ES-I3 (cell line): ENCODE results near the gene SH3PXD2A.

Experiments used
- H3K36me3 ChIP-seq: 2 replicates; pipeline ENCODE4 v1.6.1; 2013; ENCODE audit warnings: mild to moderate bottlenecking, low read length, control low read depth, moderate library complexity; ENCODE audit not compliant: insufficient read depth
- H3K4me1 ChIP-seq: 2 replicates; pipeline ENCODE4 v1.6.1; 2013; ENCODE audit warnings: mild to moderate bottlenecking, control low read depth, low read length; ENCODE audit not compliant: insufficient read depth
- H3K9ac ChIP-seq: 2 replicates; pipeline ENCODE4 v1.6.1; 2013; ENCODE audit warnings: low read depth, mild to moderate bottlenecking, low read length, moderate library complexity
- H3K9me3 ChIP-seq: 2 replicates; pipeline ENCODE4 v1.6.1; 2013; ENCODE audit warnings: mild to moderate bottlenecking, low read length, moderate library complexity; ENCODE audit not compliant: control insufficient read depth, insufficient read depth

SH3PXD2A gene

DNA sequence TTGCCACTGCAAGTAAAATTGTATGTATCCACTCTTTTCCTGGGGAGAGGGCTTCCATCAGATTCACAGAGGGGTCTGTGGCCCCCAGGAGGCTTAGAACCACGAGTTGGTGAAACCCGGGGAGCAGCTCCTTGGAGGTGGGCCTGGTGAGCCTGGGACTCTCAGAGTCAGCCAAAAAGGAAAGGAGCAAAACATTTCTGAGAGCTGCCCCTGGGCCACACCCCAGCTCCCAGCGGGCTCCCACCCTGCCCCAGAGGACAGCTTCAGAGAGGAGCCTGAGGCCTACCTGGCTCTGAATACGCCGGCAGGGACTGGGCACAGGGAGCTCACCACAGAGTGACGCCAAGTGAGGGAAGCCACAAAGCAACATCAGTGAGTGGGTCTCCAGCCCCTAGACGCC is 56.9 kb downstream of the SH3PXD2A start:
- H3K9ac ChIP-seq = no peak overlapping the region
- H3K36me3 ChIP-seq = no peaks in the 10 kb centered on the region
- H3K9me3 ChIP-seq = no peaks in the 10 kb centered on the region
- H3K4me1 ChIP-seq = peaks cover 12% of the 10 kb centered on the region

DNA sequence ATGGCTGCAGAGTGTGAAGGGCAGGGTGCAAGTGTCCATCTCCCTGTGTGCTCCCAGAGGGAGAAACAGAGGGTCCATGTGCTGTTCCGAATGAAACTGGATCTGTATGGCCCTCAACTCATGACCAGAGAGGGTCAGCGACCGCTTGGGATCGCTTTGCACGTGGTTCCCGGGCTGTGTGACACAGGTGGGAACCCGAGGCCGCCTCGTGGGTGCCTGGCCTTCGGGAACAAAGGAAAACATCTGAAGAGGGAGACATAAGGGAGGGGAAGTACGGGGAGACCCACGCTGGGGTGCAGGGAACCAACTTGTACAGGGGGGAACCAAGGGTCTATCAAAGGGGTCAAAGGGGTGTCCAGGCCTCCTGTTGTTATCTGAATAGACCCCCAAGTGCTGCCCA is 57.5 kb downstream of the SH3PXD2A start:
- no peaks in the 10 kb centered on the region for H3K9me3 ChIP-seq
- peaks cover 10% of the 10 kb centered on the region; the same call in 1 of the 2 replicates for H3K4me1 ChIP-seq
- no peaks in the 10 kb centered on the region for H3K36me3 ChIP-seq
- H3K9ac ChIP-seq = no peak overlapping the region

DNA sequence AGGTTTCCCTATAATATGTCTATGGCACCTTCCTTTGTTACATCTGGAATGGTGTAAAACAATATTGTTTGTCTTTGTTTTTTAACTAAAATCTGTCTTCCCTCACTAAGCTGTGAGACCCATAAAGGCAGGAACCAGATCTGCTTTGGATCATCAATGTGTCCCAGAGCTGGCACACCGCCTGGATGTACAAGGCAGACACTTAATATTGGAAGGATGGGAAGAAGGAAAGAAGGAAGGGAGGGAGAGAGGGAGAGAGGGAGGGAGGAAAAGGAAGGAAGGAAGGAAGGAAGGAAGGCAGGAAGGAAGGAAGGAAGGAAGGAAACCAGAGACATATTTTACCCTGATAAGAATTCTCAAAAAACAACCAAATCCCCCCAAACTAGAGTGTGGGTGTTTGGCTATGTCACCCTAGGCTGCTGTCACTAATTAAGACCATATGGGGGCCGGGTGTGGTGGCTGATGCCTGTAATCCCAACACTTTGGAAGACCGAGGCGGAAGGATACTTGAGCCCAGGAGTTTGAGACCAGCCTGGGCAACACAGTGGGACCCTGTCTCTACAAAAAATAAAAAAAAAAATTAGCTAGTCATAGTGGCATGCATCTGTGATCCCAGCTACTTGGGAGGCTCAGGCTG is 59.6 kb downstream of the SH3PXD2A start:
- Histone ChIP-seq H3K36me3 (no peaks in the 10 kb centered on the region), H3K9ac (no peak overlapping the region), H3K4me1 (peaks cover 10% of the 10 kb centered on the region; the same call in 1 of the 2 replicates)

DNA sequence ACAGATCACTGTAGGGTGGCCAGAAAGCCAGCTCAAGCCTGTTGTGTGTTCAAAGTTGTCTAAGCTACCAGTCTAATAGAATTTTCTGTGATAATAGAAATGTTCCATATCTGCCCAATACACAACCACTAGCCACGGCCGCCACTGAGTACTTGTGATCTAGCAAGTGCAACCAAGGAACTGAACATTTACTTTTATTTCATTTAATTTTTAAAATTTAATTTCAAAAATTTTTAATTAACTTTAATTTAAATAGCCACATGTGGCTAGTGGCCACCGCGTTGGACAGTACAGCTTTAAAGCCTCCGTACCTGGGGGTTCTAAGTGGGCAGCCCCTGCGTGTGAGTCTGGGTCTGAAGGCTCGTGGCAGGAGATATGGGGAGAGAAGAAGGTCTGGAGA is 60.4 kb downstream of the SH3PXD2A start:
- peaks cover 10% of the 10 kb centered on the region; the same call in 1 of the 2 replicates for H3K4me1 ChIP-seq
- H3K9me3 ChIP-seq = no peaks in the 10 kb centered on the region
- H3K36me3 ChIP-seq = no peaks in the 10 kb centered on the region; the same call in 1 of the 2 replicates

More for the DNA sequence above, 59.6 kb downstream of the SH3PXD2A start:
- no peaks in the 10 kb centered on the region for H3K9me3 ChIP-seq

DNA sequence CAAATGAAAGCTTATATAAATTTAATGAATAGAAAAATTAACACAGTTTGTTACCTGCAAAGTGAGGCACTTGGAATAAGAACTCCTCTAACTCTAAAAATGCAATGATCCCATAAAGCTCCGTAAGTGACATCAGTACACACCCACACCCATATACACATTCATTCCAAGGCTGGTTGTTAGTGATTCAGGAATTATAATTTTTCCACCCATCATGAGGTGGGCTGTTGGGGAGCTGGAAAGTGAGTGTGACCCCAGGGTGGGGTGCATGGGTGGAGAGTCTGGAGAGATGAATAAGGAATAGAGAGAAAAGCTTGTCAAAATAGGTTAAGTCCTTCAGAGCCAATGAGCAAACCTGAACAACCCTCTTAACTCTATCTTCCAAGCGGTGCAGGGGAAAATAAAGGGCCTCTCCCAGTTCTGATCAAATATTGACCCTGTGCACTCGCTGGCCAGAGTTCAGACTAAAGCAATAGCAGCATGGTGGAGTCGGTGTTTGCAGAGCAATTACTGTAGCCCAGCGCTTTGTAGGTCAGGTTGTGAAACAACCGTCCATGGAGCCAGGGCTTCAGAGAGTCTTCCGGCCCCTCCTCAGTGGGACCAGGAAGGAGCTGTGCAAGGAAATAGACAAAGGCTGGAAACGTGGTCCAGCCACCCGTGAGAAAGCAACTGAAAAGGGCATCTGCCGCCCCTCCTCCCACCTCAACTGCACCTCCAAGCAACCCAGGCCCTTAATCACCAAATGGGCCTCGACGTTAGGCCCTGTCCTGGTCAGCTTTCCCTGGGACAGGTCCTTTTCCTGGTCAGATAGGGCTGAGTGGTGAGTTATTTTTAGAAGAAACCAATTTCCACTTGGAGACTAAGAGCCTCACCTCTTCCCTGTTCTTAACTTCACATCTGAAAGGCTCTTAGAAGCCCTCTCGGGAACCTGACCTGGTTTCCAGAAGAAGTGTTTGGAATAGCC is 61.2 kb downstream of the SH3PXD2A start:
- Histone ChIP-seq H3K9ac (no peak overlapping the region), H3K9me3 (no peaks in the 10 kb centered on the region), H3K36me3 (no peaks in the 10 kb centered on the region; the same call in 1 of the 2 replicates), H3K4me1 (peaks cover 3% of the 10 kb centered on the region; the same call in 1 of the 2 replicates)

More for the DNA sequence above, 60.4 kb downstream of the SH3PXD2A start:
- no peak overlapping the region for H3K9ac ChIP-seq

DNA sequence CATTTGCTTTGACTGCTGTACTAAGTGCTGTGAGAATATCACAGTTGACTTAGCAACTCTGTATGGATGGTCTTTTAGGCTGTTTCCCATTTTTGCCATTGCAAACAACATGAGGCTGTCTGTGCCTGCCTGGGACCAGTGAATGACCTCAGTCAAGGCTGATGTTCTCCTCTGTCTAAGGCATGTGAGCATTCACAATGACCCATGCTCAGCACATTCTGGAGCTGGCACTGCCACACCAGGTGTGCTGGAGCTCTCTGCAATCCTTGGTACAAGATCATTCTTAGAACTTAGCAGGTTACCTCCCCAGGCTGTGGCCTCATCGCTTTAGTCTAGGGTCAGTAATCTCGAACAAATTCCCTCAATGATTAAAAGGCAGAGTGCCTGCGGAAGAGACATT is 61.9 kb downstream of the SH3PXD2A start:
- Histone ChIP-seq H3K36me3 (no peaks in the 10 kb centered on the region; the same call in 1 of the 2 replicates), H3K9ac (no peak overlapping the region), H3K4me1 (no peaks in the 10 kb centered on the region), H3K9me3 (no peaks in the 10 kb centered on the region)

DNA sequence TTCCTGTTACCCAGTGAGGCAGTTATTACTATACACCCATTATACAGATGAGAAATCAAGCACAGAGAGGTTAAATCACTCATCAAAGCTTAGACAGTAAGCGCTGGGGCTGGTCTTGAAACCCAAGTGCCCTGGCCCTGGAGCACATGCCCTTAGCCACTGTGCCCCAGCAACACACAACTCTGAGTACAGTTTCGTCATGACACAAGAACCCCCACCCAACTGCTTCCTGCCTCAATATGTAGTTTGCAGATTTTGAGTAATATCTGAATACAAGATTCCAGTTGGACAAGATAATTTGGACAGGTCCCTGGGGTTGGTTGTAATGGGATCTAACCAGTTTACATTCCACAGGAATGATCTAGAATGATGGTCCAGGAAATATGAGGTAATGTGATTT is 62.8 kb downstream of the SH3PXD2A start:
- no peaks in the 10 kb centered on the region for H3K9me3 ChIP-seq
- H3K4me1 ChIP-seq = no peaks in the 10 kb centered on the region
- no peak overlapping the region for H3K9ac ChIP-seq
- H3K36me3 ChIP-seq = no peaks in the 10 kb centered on the region; the same call in 1 of the 2 replicates

DNA sequence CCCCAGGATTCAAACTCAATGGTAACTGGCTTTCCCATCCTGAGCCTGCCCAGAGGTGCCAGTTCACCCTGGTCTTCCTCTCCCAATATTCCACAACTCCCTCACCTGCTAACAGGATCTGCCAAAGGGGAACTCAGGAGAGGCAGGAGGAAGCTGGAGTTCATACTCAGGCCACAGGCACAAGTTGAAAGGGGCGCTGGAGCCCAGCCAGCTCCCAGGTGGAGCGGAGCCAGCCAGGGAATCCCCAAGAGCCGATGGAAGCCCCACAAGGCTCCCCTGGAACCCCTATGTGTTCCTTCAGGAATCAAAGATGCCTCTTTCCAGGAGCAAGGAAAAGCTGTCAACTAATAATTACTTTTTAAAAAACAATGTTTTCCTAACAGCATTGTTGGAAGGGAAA is 63.5 kb downstream of the SH3PXD2A start:
- no peak overlapping the region for H3K9ac ChIP-seq
- no peaks in the 10 kb centered on the region for H3K4me1 ChIP-seq
- H3K9me3 ChIP-seq = no peaks in the 10 kb centered on the region
- no peaks in the 10 kb centered on the region; the same call in 1 of the 2 replicates for H3K36me3 ChIP-seq

DNA sequence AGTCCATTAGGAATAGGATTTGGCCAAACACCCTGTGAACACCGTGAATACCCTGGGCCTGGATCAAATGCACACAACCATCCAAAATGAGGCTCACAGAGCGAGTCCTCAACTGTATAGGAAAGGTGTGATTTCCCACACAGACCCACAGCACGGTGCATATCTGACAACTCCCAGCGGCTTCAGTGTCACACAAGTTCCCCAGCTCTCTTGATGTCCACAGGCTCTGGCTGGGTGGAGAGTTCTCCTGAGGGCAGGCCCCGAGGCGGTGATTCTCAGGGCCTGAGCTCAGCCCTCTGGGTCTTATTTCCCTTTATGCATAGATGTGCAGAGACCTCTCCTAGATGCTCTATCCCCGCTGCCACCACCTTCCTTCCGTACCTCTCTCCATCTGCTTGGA is 64.1 kb downstream of the SH3PXD2A start:
- Histone ChIP-seq H3K4me1 (no peaks in the 10 kb centered on the region), H3K9ac (no peak overlapping the region), H3K9me3 (no peaks in the 10 kb centered on the region), H3K36me3 (no peaks in the 10 kb centered on the region; the same call in 1 of the 2 replicates)

DNA sequence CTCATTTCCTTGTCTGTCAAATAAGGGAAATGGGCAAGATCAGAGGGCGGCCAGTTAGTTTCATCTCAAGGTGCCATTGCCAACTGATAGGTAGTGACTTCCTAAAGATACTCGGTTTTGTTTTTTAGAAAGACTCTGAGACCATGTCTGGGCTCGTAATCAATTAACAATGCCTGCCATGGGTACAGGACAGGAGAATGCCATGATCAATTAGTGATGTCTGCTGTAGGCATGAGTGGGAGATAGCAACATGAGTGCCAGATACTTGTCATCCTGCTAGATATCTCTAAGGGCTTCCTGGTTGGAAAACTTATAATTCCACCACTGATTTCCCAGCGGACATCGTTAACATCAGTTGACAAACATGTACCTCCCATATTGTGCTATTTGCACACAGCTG is 64.8 kb downstream of the SH3PXD2A start:
- Histone ChIP-seq H3K4me1 (no peaks in the 10 kb centered on the region), H3K9me3 (no peaks in the 10 kb centered on the region), H3K9ac (no peak overlapping the region), H3K36me3 (no peaks in the 10 kb centered on the region; the same call in 1 of the 2 replicates)

DNA sequence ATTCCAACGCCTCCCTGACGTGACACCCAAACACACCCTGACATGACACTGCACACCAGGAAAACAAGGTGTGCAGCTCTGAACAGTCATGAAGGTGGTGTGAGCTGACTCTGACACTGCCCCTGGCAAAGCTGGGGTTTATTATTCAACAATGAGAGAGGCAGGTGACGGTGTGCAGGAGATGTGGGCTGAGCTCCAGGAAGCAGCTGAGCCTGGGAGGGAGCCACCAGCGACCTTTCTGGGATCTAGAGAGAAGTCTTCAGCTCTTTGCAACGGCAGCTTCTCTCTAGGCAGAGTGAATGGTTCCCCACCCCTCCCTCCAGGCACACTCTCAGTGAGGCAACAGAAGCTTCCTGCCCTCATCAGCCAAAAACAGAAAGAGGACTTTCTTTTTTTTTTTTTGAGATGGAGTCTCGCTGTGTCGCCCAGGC is 65.6 kb downstream of the SH3PXD2A start:
- no peak overlapping the region for H3K9ac ChIP-seq
- no peaks in the 10 kb centered on the region; the same call in 1 of the 2 replicates for H3K36me3 ChIP-seq
- H3K4me1 ChIP-seq = no peaks in the 10 kb centered on the region
- H3K9me3 ChIP-seq = no peaks in the 10 kb centered on the region

DNA sequence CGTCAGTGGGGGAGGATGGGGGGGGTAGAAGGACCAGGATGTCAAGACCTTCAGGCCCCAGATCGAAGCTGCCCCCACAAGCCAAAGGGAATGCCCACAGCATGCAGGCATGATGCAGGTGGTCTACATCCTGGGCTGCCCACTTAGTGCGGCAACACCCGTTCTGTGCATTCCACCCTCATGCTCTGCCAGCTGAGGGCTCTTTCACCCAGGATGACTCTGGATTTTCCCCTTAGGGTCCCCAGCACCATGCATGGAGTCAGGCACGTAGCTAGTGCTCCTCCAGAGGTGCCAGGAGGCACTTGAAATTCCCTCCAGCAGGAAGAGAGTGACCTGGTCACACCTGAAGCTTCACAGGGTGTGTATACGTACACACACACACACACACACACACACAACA is 66.2 kb downstream of the SH3PXD2A start:
- no peaks in the 10 kb centered on the region for H3K9me3 ChIP-seq
- no peaks in the 10 kb centered on the region; the same call in 1 of the 2 replicates for H3K36me3 ChIP-seq
- no peaks in the 10 kb centered on the region for H3K4me1 ChIP-seq
- H3K9ac ChIP-seq = no peak overlapping the region

DNA sequence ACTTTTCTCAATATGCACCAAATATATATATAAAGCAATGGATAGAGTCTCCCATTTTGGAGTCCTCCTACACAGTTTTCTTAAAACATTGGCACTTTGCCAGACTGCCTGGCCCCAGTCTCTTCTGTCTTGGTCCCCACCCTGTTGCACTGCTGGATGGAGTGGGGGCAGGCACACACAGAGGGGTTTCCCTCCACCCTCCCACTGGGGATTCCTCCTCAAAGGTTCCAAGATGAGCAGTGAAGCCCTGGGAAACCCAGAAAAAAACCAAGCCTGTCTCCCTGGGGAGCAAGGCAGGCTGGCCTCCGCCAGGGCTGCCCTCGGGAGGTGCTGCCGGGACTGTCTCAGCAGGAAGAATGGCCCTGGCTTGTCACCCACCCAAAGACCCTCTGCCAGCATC is 68.0 kb downstream of the SH3PXD2A start:
- no peaks in the 10 kb centered on the region for H3K9me3 ChIP-seq
- H3K36me3 ChIP-seq = no peaks in the 10 kb centered on the region; the same call in 1 of the 2 replicates
- no peak overlapping the region for H3K9ac ChIP-seq
- H3K4me1 ChIP-seq = no peaks in the 10 kb centered on the region

DNA sequence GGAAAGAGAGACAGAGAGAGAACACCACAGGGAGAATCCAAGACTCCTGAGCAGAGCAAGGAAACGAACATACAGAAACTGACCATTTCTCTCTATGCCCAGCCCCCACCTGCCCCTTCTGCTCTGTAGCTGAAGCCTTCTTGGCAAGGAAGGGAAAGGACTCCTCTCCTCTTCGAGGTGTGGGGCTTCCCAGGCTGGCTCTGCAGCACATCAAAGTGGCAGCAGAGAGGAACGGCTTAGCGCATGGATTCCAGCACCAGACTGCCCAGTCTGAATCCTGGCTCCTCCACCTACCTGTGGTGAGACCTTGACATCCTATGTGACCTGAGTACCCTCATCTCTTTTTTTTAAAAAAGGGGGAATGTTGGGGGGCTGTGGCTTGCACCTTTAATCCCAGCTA is 69.4 kb downstream of the SH3PXD2A start:
- no peaks in the 10 kb centered on the region for H3K9me3 ChIP-seq
- no peaks in the 10 kb centered on the region; the same call in 1 of the 2 replicates for H3K36me3 ChIP-seq

More for the DNA sequence above, 69.4 kb downstream of the SH3PXD2A start:
- no peak overlapping the region for H3K9ac ChIP-seq
- H3K4me1 ChIP-seq = 0 out of 2 replicates have a peak, but pooled peaks cover 3% of the 10 kb centered on the region
